ENCODE data around the gene STARD10. TPM values are rescaled to one million over a fixed set of nuclear protein-coding genes. Genes with fewer than 3 reads are reported as not detected.

Gene STARD10
- total and polyA plus RNA-seq, 2 experiments from 2014 or later, result 16.6 to 20.5 TPM

GRCh38 chr11:72816404-72816990 is 22.6 kb upstream of the STARD10 start (continued):
- TF ChIP-seq ZNF462 (CRISPR knock-in tag; IDR thresholded peaks at IDR 0.05), result no peak

GRCh38 chr11:72815110-72815618 is 21.3 kb upstream of the STARD10 start:
- peaks cover 20% of the 10 kb centered on the region; the same call in 2 of the 3 replicates for H3K36me3 Mint-ChIP-seq (ENCODE audit: low read depth)
- H3K27ac ChIP-seq (ENCODE audit: low read depth), result no peak overlapping the region
- no peak for TF ChIP-seq CTCF (conservative IDR thresholded peaks at IDR 0.05; ENCODE audit: low read depth in 2 of 2)
- TF ChIP-seq EZH2phosphoT487 (IDR thresholded peaks at IDR 0.05; ENCODE audit: unreplicated experiment), result no peak
- TF ChIP-seq CREB1 (CRISPR knock-in tag; IDR thresholded peaks at IDR 0.05; ENCODE audit: low read depth), result no peak
- TF ChIP-seq ZNF462 (CRISPR knock-in tag; IDR thresholded peaks at IDR 0.05), result no peak
- no peak for TF ChIP-seq JUNB (IDR thresholded peaks at IDR 0.05; ENCODE audit: unreplicated experiment)
- no peak for TF ChIP-seq EZH2 (IDR thresholded peaks at IDR 0.05; ENCODE audit: low read depth, unreplicated experiment)

More at GRCh38 chr11:72815110-72815618, 21.3 kb upstream of the STARD10 start:
- Mint-ChIP-seq H3K4me3 (peak overlapping the region; percentile 97), H3K27me3 (ENCODE audit: insufficient read depth, low read depth, poor library complexity) (peaks cover 23% of the 10 kb centered on the region), H3K9me3 (no peaks in the 10 kb centered on the region), H3K4me1 (peaks cover 36% of the 10 kb centered on the region), H3K27ac (no peak overlapping the region; the same call in 1 of the 2 replicates)
- ATAC-seq (no peak), DNase-seq (ENCODE audit: low spot score) (no peak)
- Histone ChIP-seq H4K20me1 (replicated peaks; ENCODE audit: insufficient read depth) (no peaks in the 10 kb centered on the region; the same call in 1 of the 2 replicates), H2AFZ (peak overlapping the region; percentile 99), H3K4me1 (ENCODE audit: insufficient read depth) (peaks cover 15% of the 10 kb centered on the region; the same call in 1 of the 2 replicates), H3K4me3 (peak overlapping the region; percentile 91), H3F3A (replicated peaks; ENCODE audit: low read depth) (peaks cover 12% of the 10 kb centered on the region), H3K36me3 (ENCODE audit: insufficient read depth) (0 out of 2 replicates have a peak, but pooled peaks cover 3% of the 10 kb centered on the region), H3K4me2 (peak overlapping the region; percentile 96), H3K9me2 (ENCODE audit: insufficient read depth) (no peaks in the 10 kb centered on the region), H3K27me3 (ENCODE audit: insufficient read depth) (0 out of 2 replicates have a peak, but pooled peaks cover 2% of the 10 kb centered on the region), H3K79me2 (replicated peaks; ENCODE audit: insufficient read depth) (peaks cover 7% of the 10 kb centered on the region; the same call in 1 of the 2 replicates)

All from GM23338 (cell line).